Astrocyte of the cerebellum (primary cell): ENCODE measurements around the gene PTPRK.

ENCODE experiments used
- DNase-seq: peaks from one replicate; pipeline ENCODE4 v3.0.0-alpha.2; 2011; ENCODE audit warnings: low read depth
- H3K4me3 ChIP-seq: 2 replicates; pipeline ENCODE4 v1.5.1; 2011; ENCODE audit warnings: mild to moderate bottlenecking, low read depth, low read length, moderate library complexity
- CTCF ChIP-seq: IDR thresholded peaks from 2 replicates; pipeline ENCODE4 v1.5.1; 2012; ENCODE audit warnings: low read length, low read depth, moderate library complexity, mild to moderate bottlenecking; ENCODE audit errors: missing control alignments
- in situ Hi-C: cut with HindIII; loops from 2 replicates; pipeline ENCODE4 v1.10.0; 2017; ENCODE audit warnings: low sequenced_read_pairs

The PTPRK gene

GRCh38 chr6:128511506-128511905, 8.9 kb downstream of the PTPRK start:
- DNase-seq = no peak
- in situ Hi-C loops = no loop called here
- H3K4me3 ChIP-seq = no peak overlapping the region
- no peak for TF ChIP-seq CTCF

- no peak overlapping the region for H3K4me3 ChIP-seq
- TF ChIP-seq CTCF = no peak
- in situ Hi-C loops = no loop called here
- no peak for DNase-seq
Measured at GRCh38 chr6:128509709-128510108, 10.7 kb downstream of the PTPRK start.

- in situ Hi-C loops = no loop called here
- no peak for DNase-seq
- TF ChIP-seq CTCF = no peak
- no peak overlapping the region for H3K4me3 ChIP-seq
Measured at GRCh38 chr6:128508588-128509296, 11.7 kb downstream of the PTPRK start.

GRCh38 chr6:128507337-128508310, 12.8 kb downstream of the PTPRK start:
- no peak for DNase-seq
- TF ChIP-seq CTCF = no peak
- in situ Hi-C loops = no loop called here
- no peak overlapping the region for H3K4me3 ChIP-seq

GRCh38 chr6:128505603-128506002, 14.8 kb downstream of the PTPRK start:
- in situ Hi-C loops = no loop called here
- no peak for TF ChIP-seq CTCF
- H3K4me3 ChIP-seq = no peak overlapping the region
- no peak for DNase-seq

GRCh38 chr6:128504003-128504654, 16.3 kb downstream of the PTPRK start:
- no peak for TF ChIP-seq CTCF
- in situ Hi-C loops = no loop called here
- no peak overlapping the region for H3K4me3 ChIP-seq
- no peak for DNase-seq
